Adrenal gland (tissue), 5 donors: ENCODE data around the gene TSPO.

Experiments
- POLR2A ChIP-seq, 2 donors: fragments of 450-650 bp; IDR thresholded peaks; one replicate each; pipeline ENCODE4 v1.6.1; 2017; ENCODE audit warnings: antibody characterized with exemption in 2 of 2, mild to moderate bottlenecking in 2 of 2, moderate library complexity in 1 of 2
- TF ChIP-seq, protein P1 (sequence below), 6 experiments: fragments of 450-650 bp in 4 of 6; fragments of 200-600 bp in 2 of 6; sonication (generic) in 1 of 6; IDR thresholded peaks; 1 replicate in 5 of 6; 2 replicates in 1 of 6; pipeline versions ENCODE4 v1.5.1 to v1.8.0; 2016 to 2021; ENCODE audit warnings: antibody characterized with exemption in 6 of 6, mild to moderate bottlenecking in 2 of 6, moderate library complexity in 1 of 6
- donor health status: DM: no; HTN: no; CAD: no.

- no peak for TF ChIP-seq POLR2A (IDR thresholded peaks at IDR 0.05)
- TF ChIP-seq, protein P1, sequence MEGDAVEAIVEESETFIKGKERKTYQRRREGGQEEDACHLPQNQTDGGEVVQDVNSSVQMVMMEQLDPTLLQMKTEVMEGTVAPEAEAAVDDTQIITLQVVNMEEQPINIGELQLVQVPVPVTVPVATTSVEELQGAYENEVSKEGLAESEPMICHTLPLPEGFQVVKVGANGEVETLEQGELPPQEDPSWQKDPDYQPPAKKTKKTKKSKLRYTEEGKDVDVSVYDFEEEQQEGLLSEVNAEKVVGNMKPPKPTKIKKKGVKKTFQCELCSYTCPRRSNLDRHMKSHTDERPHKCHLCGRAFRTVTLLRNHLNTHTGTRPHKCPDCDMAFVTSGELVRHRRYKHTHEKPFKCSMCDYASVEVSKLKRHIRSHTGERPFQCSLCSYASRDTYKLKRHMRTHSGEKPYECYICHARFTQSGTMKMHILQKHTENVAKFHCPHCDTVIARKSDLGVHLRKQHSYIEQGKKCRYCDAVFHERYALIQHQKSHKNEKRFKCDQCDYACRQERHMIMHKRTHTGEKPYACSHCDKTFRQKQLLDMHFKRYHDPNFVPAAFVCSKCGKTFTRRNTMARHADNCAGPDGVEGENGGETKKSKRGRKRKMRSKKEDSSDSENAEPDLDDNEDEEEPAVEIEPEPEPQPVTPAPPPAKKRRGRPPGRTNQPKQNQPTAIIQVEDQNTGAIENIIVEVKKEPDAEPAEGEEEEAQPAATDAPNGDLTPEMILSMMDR (IDR thresholded peaks at IDR 0.05), result no peak
Measured at GRCh38 chr22:43197271-43197941, 46.0 kb downstream of the TSPO start.
